ENCODE measurements around the gene ICOSLG.
"Not testable (repeated sequence)": the region's sequence is repeated elsewhere in the genome, so short reads cannot be mapped to it uniquely, and the experiment has no call there.

ICOSLG gene

GRCh38 chr21:44258056-44258725 is 17.4 kb upstream of the ICOSLG start:
- H4K20me1 ChIP-seq (ENCODE audit: insufficient read depth, low read length), result no peaks in the 10 kb centered on the region
- H3K9ac ChIP-seq (ENCODE audit: low read length), result no peak overlapping the region
- no peak overlapping the region for H3K4me3 ChIP-seq (ENCODE audit: low read length)
- no peaks in the 10 kb centered on the region for H3K9me3 ChIP-seq (replicated peaks; ENCODE audit: insufficient read depth, low read length)
- no peak for DNase-seq
- no peak overlapping the region for H2AFZ ChIP-seq (ENCODE audit: low read length)
- no peak overlapping the region for H3K27ac ChIP-seq (ENCODE audit: low read length)
- H3K27me3 ChIP-seq (replicated peaks; ENCODE audit: insufficient read depth, low read length), result peaks cover 62% of the 10 kb centered on the region
- no peaks in the 10 kb centered on the region for H3K4me1 ChIP-seq (ENCODE audit: low read length)
- H3K9me2 ChIP-seq (replicated peaks; ENCODE audit: insufficient read depth, low read length), result no peaks in the 10 kb centered on the region
- TF ChIP-seq CTCF (IDR thresholded peaks at IDR 0.05; ENCODE audit: low read length), result no peak
- no peak for TF ChIP-seq EZH2 (optimal IDR thresholded peaks at IDR 0.05; ENCODE audit: low read depth, low read length)
- TF ChIP-seq EZH2phosphoT487 (IDR thresholded peaks at IDR 0.05; ENCODE audit: low read length), result no peak
- no peaks in the 10 kb centered on the region for H3F3A ChIP-seq (ENCODE audit: insufficient read depth, low read length)
- H3K4me2 ChIP-seq (ENCODE audit: low read depth, low read length), result no peak overlapping the region
- no peaks in the 10 kb centered on the region for H3K79me2 ChIP-seq (ENCODE audit: low read length)
- H3K36me3 ChIP-seq (replicated peaks; ENCODE audit: insufficient read depth, low read length), result no peaks in the 10 kb centered on the region

GRCh38 chr21:44255511-44255981 is 14.8 kb upstream of the ICOSLG start:
- no peaks in the 10 kb centered on the region for H3F3A ChIP-seq (ENCODE audit: insufficient read depth, low read length)
- no peaks in the 10 kb centered on the region for H3K79me2 ChIP-seq (ENCODE audit: low read length)
- no peak for TF ChIP-seq EZH2 (optimal IDR thresholded peaks at IDR 0.05; ENCODE audit: low read depth, low read length)
- TF ChIP-seq CTCF (IDR thresholded peaks at IDR 0.05; ENCODE audit: low read length), result no peak
- no peak for TF ChIP-seq EZH2phosphoT487 (IDR thresholded peaks at IDR 0.05; ENCODE audit: low read length)
- H3K27me3 ChIP-seq (replicated peaks; ENCODE audit: insufficient read depth, low read length), result peaks cover 56% of the 10 kb centered on the region
- H3K9me3 ChIP-seq (replicated peaks; ENCODE audit: insufficient read depth, low read length), result no peaks in the 10 kb centered on the region
- no peaks in the 10 kb centered on the region for H4K20me1 ChIP-seq (ENCODE audit: insufficient read depth, low read length)
- no peak overlapping the region for H2AFZ ChIP-seq (ENCODE audit: low read length)
- H3K4me3 ChIP-seq (ENCODE audit: low read length), result no peak overlapping the region
- no peak overlapping the region for H3K9ac ChIP-seq (ENCODE audit: low read length)
- no peaks in the 10 kb centered on the region for H3K4me1 ChIP-seq (ENCODE audit: low read length)
- no peaks in the 10 kb centered on the region for H3K9me2 ChIP-seq (replicated peaks; ENCODE audit: insufficient read depth, low read length)
- H3K36me3 ChIP-seq (replicated peaks; ENCODE audit: insufficient read depth, low read length), result no peaks in the 10 kb centered on the region
- H3K27ac ChIP-seq (ENCODE audit: low read length), result no peak overlapping the region
- H3K4me2 ChIP-seq (ENCODE audit: low read depth, low read length), result no peak overlapping the region
- DNase-seq, result no peak

DNA sequence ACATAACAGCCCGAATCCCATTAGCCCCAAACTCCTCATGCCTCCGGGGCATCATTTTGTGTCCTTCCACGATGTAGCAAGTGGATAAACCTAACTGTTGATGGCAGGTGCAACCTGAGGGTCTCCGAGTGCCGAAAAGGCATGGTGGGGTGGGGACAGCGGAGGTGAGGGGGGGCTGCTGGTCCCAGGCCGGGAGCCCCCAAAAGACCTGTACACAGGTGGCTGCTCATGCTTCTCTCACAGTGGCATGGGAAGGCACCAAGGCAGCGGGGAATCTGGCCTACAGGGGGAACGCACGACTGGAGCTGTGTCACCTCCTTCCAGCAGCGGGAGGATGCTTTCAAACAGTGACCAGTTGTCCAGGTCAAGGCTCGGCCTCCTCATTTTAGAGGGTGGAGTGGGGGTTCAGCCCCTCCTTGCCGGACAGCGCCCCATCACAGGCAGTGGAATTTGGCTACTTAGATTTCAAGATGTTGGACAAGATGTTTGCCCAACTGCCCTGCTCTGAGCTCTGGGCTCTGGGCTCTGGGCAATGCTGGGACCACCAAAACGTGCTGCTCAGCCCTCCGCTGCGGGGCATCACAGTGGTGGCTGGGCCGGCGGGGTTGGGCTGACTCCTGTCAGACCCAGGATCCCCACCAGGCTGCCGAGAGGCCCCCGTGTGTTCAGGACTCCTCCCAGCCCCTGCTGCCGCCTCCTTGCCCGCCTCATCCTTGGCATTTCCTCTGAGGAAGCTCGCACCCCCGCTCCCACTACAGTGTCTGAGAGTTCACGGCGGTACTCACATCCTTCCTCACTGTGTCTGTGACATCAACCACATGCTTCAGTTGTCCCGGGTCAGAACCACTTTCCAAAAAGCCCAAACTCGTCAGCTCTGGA is 13.3 kb upstream of the ICOSLG start:
- Histone ChIP-seq H3K79me2 (ENCODE audit: low read length) (no peaks in the 10 kb centered on the region), H3K27me3 (replicated peaks; ENCODE audit: insufficient read depth, low read length) (peaks cover 42% of the 10 kb centered on the region), H4K20me1 (ENCODE audit: insufficient read depth, low read length) (no peaks in the 10 kb centered on the region), H3K9me2 (replicated peaks; ENCODE audit: insufficient read depth, low read length) (no peaks in the 10 kb centered on the region), H3K27ac (ENCODE audit: low read length) (no peak overlapping the region), H3K36me3 (replicated peaks; ENCODE audit: insufficient read depth, low read length) (no peaks in the 10 kb centered on the region), H2AFZ (ENCODE audit: low read length) (no peak overlapping the region), H3K4me2 (ENCODE audit: low read depth, low read length) (no peak overlapping the region), H3K9ac (ENCODE audit: low read length) (no peak overlapping the region), H3F3A (ENCODE audit: insufficient read depth, low read length) (no peaks in the 10 kb centered on the region), H3K9me3 (replicated peaks; ENCODE audit: insufficient read depth, low read length) (no peaks in the 10 kb centered on the region), H3K4me1 (ENCODE audit: low read length) (no peaks in the 10 kb centered on the region), H3K4me3 (ENCODE audit: low read length) (no peak overlapping the region)
- TF ChIP-seq CTCF (IDR thresholded peaks at IDR 0.05; ENCODE audit: low read length) (peak; percentile 63), EZH2phosphoT487 (IDR thresholded peaks at IDR 0.05; ENCODE audit: low read length) (peak; percentile 58; the same call in 1 of the 2 replicates), EZH2 (optimal IDR thresholded peaks at IDR 0.05; ENCODE audit: low read depth, low read length) (no peak)
- DNase-seq, result peak; percentile 49

- H3K27me3 ChIP-seq (replicated peaks; ENCODE audit: insufficient read depth, low read length), result peaks cover 11% of the 10 kb centered on the region
- H3K4me3 ChIP-seq (ENCODE audit: low read length); H3K4me1 ChIP-seq (ENCODE audit: low read length); H3K9me3 ChIP-seq (replicated peaks; ENCODE audit: insufficient read depth, low read length); H3F3A ChIP-seq (ENCODE audit: insufficient read depth, low read length); H3K9me2 ChIP-seq (replicated peaks; ENCODE audit: insufficient read depth, low read length); DNase-seq; H3K79me2 ChIP-seq (ENCODE audit: low read length); H4K20me1 ChIP-seq (ENCODE audit: insufficient read depth, low read length); H3K36me3 ChIP-seq (replicated peaks; ENCODE audit: insufficient read depth, low read length); H2AFZ ChIP-seq (ENCODE audit: low read length); H3K4me2 ChIP-seq (ENCODE audit: low read depth, low read length); H3K27ac ChIP-seq (ENCODE audit: low read length); H3K9ac ChIP-seq (ENCODE audit: low read length): not testable (repeated sequence)
Measured at GRCh38 chr21:44249204-44250037, 8.7 kb upstream of the ICOSLG start.

DNA sequence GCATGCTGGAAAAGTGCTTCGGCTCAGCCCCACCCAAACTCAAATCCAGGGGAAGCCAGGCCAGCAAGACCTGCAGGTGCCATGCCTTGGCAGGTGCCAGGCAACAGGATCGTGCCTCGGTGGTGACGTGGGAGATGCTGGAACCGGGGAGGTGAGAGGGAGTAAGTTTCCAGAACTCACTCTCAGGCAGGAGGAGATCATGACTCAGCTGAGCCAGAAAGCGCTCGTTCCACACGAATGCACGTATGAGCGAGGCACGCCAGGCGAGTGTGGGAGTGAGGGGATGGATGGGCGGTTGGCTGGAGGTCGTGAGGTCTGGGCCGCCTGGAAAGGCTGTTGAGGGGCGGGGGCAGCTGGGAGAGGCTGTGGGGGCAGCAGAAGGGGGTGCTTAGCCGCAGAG is 7.2 kb upstream of the ICOSLG start:
- H3K4me2 ChIP-seq (ENCODE audit: low read depth, low read length); H3K27ac ChIP-seq (ENCODE audit: low read length); H4K20me1 ChIP-seq (ENCODE audit: insufficient read depth, low read length); H3K4me3 ChIP-seq (ENCODE audit: low read length); H3K4me1 ChIP-seq (ENCODE audit: low read length); H3F3A ChIP-seq (ENCODE audit: insufficient read depth, low read length); H2AFZ ChIP-seq (ENCODE audit: low read length); DNase-seq; H3K9me3 ChIP-seq (replicated peaks; ENCODE audit: insufficient read depth, low read length); H3K9ac ChIP-seq (ENCODE audit: low read length); H3K79me2 ChIP-seq (ENCODE audit: low read length); H3K9me2 ChIP-seq (replicated peaks; ENCODE audit: insufficient read depth, low read length); H3K27me3 ChIP-seq (replicated peaks; ENCODE audit: insufficient read depth, low read length); H3K36me3 ChIP-seq (replicated peaks; ENCODE audit: insufficient read depth, low read length): not testable (repeated sequence)

Measured in MM.1S (cell line).